GM12801 (cell line): Measurements from ENCODE around the gene KIF6.

Experiments
- CTCF ChIP-seq: IDR thresholded peaks from one replicate; pipeline ENCODE4 v1.5.1; 2011; ENCODE audit warnings: control low read depth; ENCODE audit not compliant: insufficient read length; ENCODE audit errors: extremely low read depth

Gene KIF6

GRCh38 chr6:39310542-39310941, 414.7 kb downstream of the KIF6 start:
- no peak for TF ChIP-seq CTCF

- TF ChIP-seq CTCF = no peak
Observed at GRCh38 chr6:39309942-39310531, 415.2 kb downstream of the KIF6 start.

- TF ChIP-seq CTCF = no peak
Observed at GRCh38 chr6:39307462-39307861, 417.7 kb downstream of the KIF6 start.

- no peak for TF ChIP-seq CTCF
Observed at GRCh38 chr6:39304951-39305350, 420.3 kb downstream of the KIF6 start.

- no peak for TF ChIP-seq CTCF
Observed at GRCh38 chr6:39303425-39304153, 421.6 kb downstream of the KIF6 start.

GRCh38 chr6:39302669-39303424, 422.4 kb downstream of the KIF6 start:
- TF ChIP-seq CTCF = no peak

- no peak for TF ChIP-seq CTCF
Observed at GRCh38 chr6:39302011-39302410, 423.2 kb downstream of the KIF6 start.
